Measurements from ENCODE around the gene PPP5C. TPM values are rescaled to one million over a fixed set of nuclear protein-coding genes. Genes with fewer than 3 reads are reported as not detected.
"Not testable (repeated sequence)": the region's sequence is repeated elsewhere in the genome, so short reads cannot be mapped to it uniquely, and the experiment has no call there.

The PPP5C gene
- polyA plus RNA-seq, 3 donors: 9.9 to 76.3 (median 12.6) TPM

- H3K4me1 ChIP-seq (ENCODE audit: control insufficient read depth in 1 of 2, insufficient read depth in 2 of 2, low read length in 2 of 2): no peaks in the 10 kb centered on the region
- 83% methylated on average over 5 of the region's 6 CpGs for WGBS (ENCODE audit: insufficient coverage)
- no peak overlapping the region for H3K27ac ChIP-seq (ENCODE audit: low read depth in 1 of 2, low read length in 2 of 2)
- Mint-ChIP-seq H3K36me3 (no peaks in the 10 kb centered on the region), H3K9me3 (peaks cover 0 to 5% (median 0%) of the 10 kb centered on the region in 7 donors), H3K27me3 (ENCODE audit: low read depth in 3 of 3) (peaks cover 0 to 31% (median 18%) of the 10 kb centered on the region in 3 donors), H3K4me1 (no peaks in the 10 kb centered on the region), H3K27ac (no peak overlapping the region), H3K4me3 (no peak overlapping the region)
- TF ChIP-seq CTCF (IDR thresholded peaks at IDR 0.05): no peak
- H3K79me2 ChIP-seq (ENCODE audit: insufficient read depth, low read length): no peaks in the 10 kb centered on the region
- no peak overlapping the region for H3K4me3 ChIP-seq (replicated peaks in 1 of 3; ENCODE audit: low read depth in 2 of 3, low read length in 3 of 3)
- H3K27me3 ChIP-seq (ENCODE audit: control insufficient read depth in 2 of 2, insufficient read depth in 2 of 2, low read length in 2 of 2): peaks cover 0 to 6% of the 10 kb centered on the region in 2 donors
- no peak for DNase-seq
- H3K9me3 ChIP-seq (replicated peaks in 1 of 2; ENCODE audit: control insufficient read depth in 1 of 2, insufficient read depth in 1 of 2, low read length in 2 of 2): no peaks in the 10 kb centered on the region
- H3K36me3 ChIP-seq (replicated peaks in 1 of 2; ENCODE audit: control insufficient read depth in 1 of 2, insufficient read depth in 2 of 2, low read length in 2 of 2): no peaks in the 10 kb centered on the region
- H4K20me1 ChIP-seq (ENCODE audit: insufficient read depth, low read length): no peaks in the 10 kb centered on the region
- intact Hi-C loops (cut with micrococcal nuclease): no loop called here
- H3K4me2 ChIP-seq (replicated peaks; ENCODE audit: extremely low read depth, low read length, poor library complexity, severe bottlenecking): no peak overlapping the region
- H2AFZ ChIP-seq (ENCODE audit: insufficient read depth, low read depth, low read length, poor library complexity, severe bottlenecking): no peak overlapping the region
- no peak overlapping the region for H3K9ac ChIP-seq (ENCODE audit: insufficient read depth, low read length, poor library complexity, severe bottlenecking)
Measured at GRCh38 chr19:46435009-46435408, 88.1 kb downstream of the PPP5C start.

GRCh38 chr19:46435689-46436088, 88.8 kb downstream of the PPP5C start:
- H3K4me1 Mint-ChIP-seq; H3K9me3 Mint-ChIP-seq; H3K9me3 ChIP-seq (replicated peaks in 1 of 2; ENCODE audit: control insufficient read depth in 1 of 2, insufficient read depth in 1 of 2, low read length in 2 of 2); H3K36me3 Mint-ChIP-seq; H3K27ac ChIP-seq (ENCODE audit: low read depth in 1 of 2, low read length in 2 of 2); H3K79me2 ChIP-seq (ENCODE audit: insufficient read depth, low read length); H3K36me3 ChIP-seq (replicated peaks in 1 of 2; ENCODE audit: control insufficient read depth in 1 of 2, insufficient read depth in 2 of 2, low read length in 2 of 2); intact Hi-C loops (cut with micrococcal nuclease); H3K9ac ChIP-seq (ENCODE audit: insufficient read depth, low read length, poor library complexity, severe bottlenecking); H3K27me3 ChIP-seq (ENCODE audit: control insufficient read depth in 2 of 2, insufficient read depth in 2 of 2, low read length in 2 of 2); H3K27ac Mint-ChIP-seq; H2AFZ ChIP-seq (ENCODE audit: insufficient read depth, low read depth, low read length, poor library complexity, severe bottlenecking); H3K4me3 ChIP-seq (replicated peaks in 1 of 3; ENCODE audit: low read depth in 2 of 3, low read length in 3 of 3); H3K4me3 Mint-ChIP-seq; H4K20me1 ChIP-seq (ENCODE audit: insufficient read depth, low read length); DNase-seq; H3K4me1 ChIP-seq (ENCODE audit: control insufficient read depth in 1 of 2, insufficient read depth in 2 of 2, low read length in 2 of 2); H3K4me2 ChIP-seq (replicated peaks; ENCODE audit: extremely low read depth, low read length, poor library complexity, severe bottlenecking): not testable (repeated sequence)
- WGBS (ENCODE audit: insufficient coverage): no CpG with 5 or more reads among the region's 4 CpGs
- peaks cover 0 to 25% (median 15%) of the 10 kb centered on the region in 3 donors for H3K27me3 Mint-ChIP-seq (ENCODE audit: low read depth in 3 of 3)

Small RNA genes within 50 kb of the gene (small RNA-seq; reads per million reads assigned to genes)
- not detected for gene RNU6-924P (ENCODE audit: insufficient read length, low read depth)

Other genes with a start within 250 kb of the PPP5C start
- gene IGFL3, start 222.4 kb upstream of the PPP5C start, polyA plus RNA-seq: not detected
- gene IGFL2, start 198.8 kb upstream of the PPP5C start, polyA plus RNA-seq: not detected
- gene IGFL1, start 117.3 kb upstream of the PPP5C start, polyA plus RNA-seq: not detected
- not detected for gene HIF3A, start 50.0 kb upstream of the PPP5C start, polyA plus RNA-seq
- not detected for gene CCDC8, start 66.5 kb downstream of the PPP5C start, polyA plus RNA-seq
- gene PNMA8C, start 81.8 kb downstream of the PPP5C start, polyA plus RNA-seq: not detected
- gene PNMA8A, start 124.5 kb downstream of the PPP5C start, polyA plus RNA-seq: not detected
- under 1 TPM in 2 of 3 donors, not detected in 1; 0.07 to 0.16 TPM for gene PNMA8B, start 148.8 kb downstream of the PPP5C start, polyA plus RNA-seq